Neural progenitor cell (in vitro differentiated cells): ENCODE results near the gene PAX7.

ENCODE experiments used
- EZH2 ChIP-seq: fragments of 200-600 bp; sonication (generic); IDR thresholded peaks from 2 replicates; pipeline ENCODE4 v1.6.1; 2017; ENCODE audit warnings: antibody characterized with exemption, mild to moderate bottlenecking, moderate library complexity
- EZH2phosphoT487 ChIP-seq: fragments of 200-600 bp; sonication (generic); IDR thresholded peaks from 2 replicates; pipeline ENCODE4 v1.6.1; 2017; ENCODE audit warnings: antibody characterized with exemption
- TF ChIP-seq, protein P1 (sequence below): fragments of 200-600 bp; sonication (generic); IDR thresholded peaks from 2 replicates; pipeline ENCODE4 v1.5.1; 2017; ENCODE audit warnings: antibody characterized with exemption, mild to moderate bottlenecking

DNA sequence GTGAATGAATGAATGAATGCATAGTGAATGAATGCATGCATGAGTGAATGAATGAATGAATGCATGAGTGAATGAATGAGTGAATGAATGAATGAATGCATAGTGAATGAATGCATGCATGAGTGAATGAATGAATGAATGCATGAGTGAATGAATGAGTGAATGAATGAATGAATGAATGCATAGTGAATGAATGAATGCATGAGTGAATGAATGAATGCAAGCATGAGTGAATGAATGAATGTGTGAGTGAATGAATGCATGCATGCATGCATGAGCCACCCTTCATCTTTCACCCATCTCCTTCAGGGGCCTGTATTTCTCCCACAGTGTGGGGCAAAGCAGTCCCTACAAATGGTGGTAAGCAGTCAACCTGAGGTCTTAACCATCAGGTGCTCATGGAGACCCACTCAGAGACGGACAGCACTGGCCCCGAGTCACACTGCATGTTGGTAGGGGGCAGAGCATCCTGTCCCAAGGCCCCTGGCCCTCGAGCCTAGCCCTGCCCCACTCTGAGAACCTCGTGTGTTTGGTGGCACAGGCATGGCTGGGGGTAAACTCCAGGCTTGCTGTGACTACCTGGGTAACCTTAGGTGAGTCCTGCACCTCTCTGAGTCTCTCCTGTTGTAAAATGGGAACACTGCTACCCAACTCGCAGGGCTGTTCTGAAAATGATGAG, 28.0 kb upstream of the PAX7 start:
- TF ChIP-seq, protein P1, sequence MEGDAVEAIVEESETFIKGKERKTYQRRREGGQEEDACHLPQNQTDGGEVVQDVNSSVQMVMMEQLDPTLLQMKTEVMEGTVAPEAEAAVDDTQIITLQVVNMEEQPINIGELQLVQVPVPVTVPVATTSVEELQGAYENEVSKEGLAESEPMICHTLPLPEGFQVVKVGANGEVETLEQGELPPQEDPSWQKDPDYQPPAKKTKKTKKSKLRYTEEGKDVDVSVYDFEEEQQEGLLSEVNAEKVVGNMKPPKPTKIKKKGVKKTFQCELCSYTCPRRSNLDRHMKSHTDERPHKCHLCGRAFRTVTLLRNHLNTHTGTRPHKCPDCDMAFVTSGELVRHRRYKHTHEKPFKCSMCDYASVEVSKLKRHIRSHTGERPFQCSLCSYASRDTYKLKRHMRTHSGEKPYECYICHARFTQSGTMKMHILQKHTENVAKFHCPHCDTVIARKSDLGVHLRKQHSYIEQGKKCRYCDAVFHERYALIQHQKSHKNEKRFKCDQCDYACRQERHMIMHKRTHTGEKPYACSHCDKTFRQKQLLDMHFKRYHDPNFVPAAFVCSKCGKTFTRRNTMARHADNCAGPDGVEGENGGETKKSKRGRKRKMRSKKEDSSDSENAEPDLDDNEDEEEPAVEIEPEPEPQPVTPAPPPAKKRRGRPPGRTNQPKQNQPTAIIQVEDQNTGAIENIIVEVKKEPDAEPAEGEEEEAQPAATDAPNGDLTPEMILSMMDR, result no peak
- TF ChIP-seq EZH2, result no peak
- TF ChIP-seq EZH2phosphoT487, result no peak
